GM23338 (cell line): ENCODE data around the gene CDK14. TPM values are rescaled to one million over a fixed set of nuclear protein-coding genes. Genes with fewer than 3 reads are reported as not detected.

Experiments used
- ATAC-seq: fragments of 200-7000 bp; cut with Tn5 transposase; 3 replicates; pipeline ENCODE4 v1.9.1; 2020
- DNase-seq: peaks from one replicate; pipeline ENCODE4 v3.0.0-alpha.2; 2015; ENCODE audit warnings: low spot score
- H2AFZ ChIP-seq: fragments of 200-600 bp; sonication (generic); 2 replicates; pipeline ENCODE4 v1.8.0; 2016; ENCODE audit warnings: antibody characterized with exemption, mild to moderate bottlenecking, moderate library complexity
- H3F3A ChIP-seq: fragments of 200-600 bp; sonication (generic); replicated peaks from 2 replicates; pipeline ENCODE4 v1.8.0; 2017; ENCODE audit warnings: antibody characterized with exemption, mixed run types, low read depth
- H3K27ac ChIP-seq: fragments of 200-600 bp; sonication (generic); 2 replicates; pipeline ENCODE4 v1.6.1; 2016; ENCODE audit warnings: low read depth
- H3K27me3 ChIP-seq: fragments of 200-600 bp; sonication (generic); 2 replicates; pipeline ENCODE4 v1.8.0; 2016; ENCODE audit warnings: mild to moderate bottlenecking, mixed run types, moderate library complexity; ENCODE audit not compliant: insufficient read depth
- H3K36me3 ChIP-seq: fragments of 200-600 bp; sonication (generic); 2 replicates; pipeline ENCODE4 v1.8.0; 2016; ENCODE audit warnings: mild to moderate bottlenecking; ENCODE audit not compliant: insufficient read depth
- H3K4me1 ChIP-seq: fragments of 200-600 bp; sonication (generic); 2 replicates; pipeline ENCODE4 v1.8.0; 2016; ENCODE audit warnings: mild to moderate bottlenecking, moderate library complexity; ENCODE audit not compliant: insufficient read depth
- H3K4me2 ChIP-seq: fragments of 200-600 bp; sonication (generic); 2 replicates; pipeline ENCODE4 v1.7.1; 2017; ENCODE audit warnings: mixed run types
- H3K4me3 ChIP-seq: fragments of 200-600 bp; sonication (generic); 2 replicates; pipeline ENCODE4 v1.6.1; 2016; ENCODE audit warnings: mixed run types
- H3K79me2 ChIP-seq: fragments of 200-600 bp; sonication (generic); replicated peaks from 2 replicates; pipeline ENCODE4 v1.8.0; 2017; ENCODE audit warnings: mild to moderate bottlenecking; ENCODE audit not compliant: insufficient read depth
- H3K9me2 ChIP-seq: fragments of 200-600 bp; sonication (generic); 2 replicates; pipeline ENCODE4 v1.8.0; 2017; ENCODE audit not compliant: insufficient read depth
- H4K20me1 ChIP-seq: fragments of 200-600 bp; sonication (generic); replicated peaks from 2 replicates; pipeline ENCODE4 v1.8.0; 2017; ENCODE audit warnings: mild to moderate bottlenecking; ENCODE audit not compliant: insufficient read depth
- H3K27ac Mint-ChIP-seq: 2 replicates; pipeline ENCODE4 v1.8.0; 2020; ENCODE audit warnings: inconsistent platforms, mild to moderate bottlenecking, moderate library complexity, mixed read lengths
- H3K27me3 Mint-ChIP-seq: 3 replicates; pipeline ENCODE4 v1.8.0; 2022; ENCODE audit warnings: low read depth, mild to moderate bottlenecking, moderate library complexity, mixed read lengths, inconsistent platforms; ENCODE audit not compliant: insufficient read depth, poor library complexity
- H3K36me3 Mint-ChIP-seq: 3 replicates; pipeline ENCODE4 v1.8.0; 2021; ENCODE audit warnings: low read depth, mild to moderate bottlenecking, inconsistent platforms, moderate library complexity, mixed read lengths
- H3K4me1 Mint-ChIP-seq: 3 replicates; pipeline ENCODE4 v1.8.0; 2020; ENCODE audit warnings: mild to moderate bottlenecking, inconsistent platforms, mixed read lengths
- H3K4me3 Mint-ChIP-seq: 3 replicates; pipeline ENCODE4 v1.8.0; 2021; ENCODE audit warnings: moderate library complexity, mild to moderate bottlenecking, inconsistent platforms, mixed read lengths
- H3K9me3 Mint-ChIP-seq: 3 replicates; pipeline ENCODE4 v1.8.0; 2020; ENCODE audit warnings: moderate library complexity, mild to moderate bottlenecking, inconsistent platforms, mixed read lengths
- CREB1 ChIP-seq: fragments of 250-450 bp; sonication (Bioruptor Pico); IDR thresholded peaks from 2 replicates; pipeline ENCODE4 v1.5.0; 2020; ENCODE audit warnings: low read depth, mild to moderate bottlenecking, moderate library complexity
- CTCF ChIP-seq, 2 experiments: fragments of 200-600 bp in 1 of 2; sonication (generic) in 1 of 2; conservative IDR thresholded peaks; 2 replicates each; pipeline versions ENCODE4 v1.5.1 to v1.6.1; 2016 to 2017; ENCODE audit warnings: antibody characterized with exemption in 2 of 2, low read depth in 2 of 2, mild to moderate bottlenecking in 2 of 2, moderate library complexity in 1 of 2
- EZH2 ChIP-seq: fragments of 200-600 bp; sonication (generic); IDR thresholded peaks from one replicate; pipeline ENCODE4 v1.8.0; 2017; ENCODE audit warnings: antibody characterized with exemption, mild to moderate bottlenecking, low read depth; ENCODE audit not compliant: unreplicated experiment
- EZH2phosphoT487 ChIP-seq: fragments of 200-600 bp; sonication (generic); IDR thresholded peaks from one replicate; pipeline ENCODE4 v1.8.1; 2018; ENCODE audit warnings: antibody characterized with exemption; ENCODE audit not compliant: unreplicated experiment
- JUNB ChIP-seq: IDR thresholded peaks from one replicate; pipeline ENCODE4 v1.6.1; 2016; ENCODE audit warnings: antibody characterized with exemption; ENCODE audit not compliant: unreplicated experiment
- NANOG ChIP-seq: IDR thresholded peaks from 2 replicates; pipeline ENCODE4 v1.6.1; 2016; ENCODE audit warnings: antibody characterized with exemption, borderline replicate concordance
- POLR2AphosphoS5 ChIP-seq: IDR thresholded peaks from 2 replicates; pipeline ENCODE4 v1.6.1; 2016; ENCODE audit warnings: antibody characterized with exemption, low read depth
- STAT1 ChIP-seq: IDR thresholded peaks from one replicate; pipeline ENCODE4 v1.6.1; 2016; ENCODE audit warnings: antibody characterized with exemption; ENCODE audit not compliant: unreplicated experiment
- ZNF114 ChIP-seq: fragments of 250-450 bp; sonication (Bioruptor Pico); IDR thresholded peaks from 2 replicates; pipeline ENCODE4 v1.5.0; 2020; ENCODE audit warnings: mild to moderate bottlenecking, moderate library complexity
- ZNF331 ChIP-seq: fragments of 250-450 bp; sonication (Bioruptor Pico); IDR thresholded peaks from 2 replicates; pipeline ENCODE4 v1.5.0; 2020; ENCODE audit warnings: low read depth, mild to moderate bottlenecking, moderate library complexity
- polyA plus RNA-seq: library from polyadenylated mRNA; unstranded; fragments of >200 nt; fragmentation: Nextera tagmentation; extraction: Ambion mirVana; gene quantifications from 2 replicates; pipeline ENCODE4 v1.2.1, GENCODE V29; 2016
- total RNA-seq: library from RNA; depleted of rRNA; stranded (reverse); fragments of >200 nt; shearing (Covaris generic); gene quantifications from 2 replicates; pipeline ENCODE4 v1.2.3, GENCODE V29; 2014
- TF ChIP-seq, protein P1 (sequence below): fragments of 250-450 bp; sonication (Bioruptor Pico); IDR thresholded peaks from 2 replicates; pipeline ENCODE4 v1.5.0; 2020; ENCODE audit warnings: mild to moderate bottlenecking, moderate library complexity
- TF ChIP-seq, protein P2 (sequence below): IDR thresholded peaks from 2 replicates; pipeline ENCODE4 v1.6.1; 2016; ENCODE audit warnings: antibody characterized with exemption

Gene CDK14
- total and polyA plus RNA-seq, 2 experiments from 2014 or later = 11.2 to 24.0 TPM

DNA sequence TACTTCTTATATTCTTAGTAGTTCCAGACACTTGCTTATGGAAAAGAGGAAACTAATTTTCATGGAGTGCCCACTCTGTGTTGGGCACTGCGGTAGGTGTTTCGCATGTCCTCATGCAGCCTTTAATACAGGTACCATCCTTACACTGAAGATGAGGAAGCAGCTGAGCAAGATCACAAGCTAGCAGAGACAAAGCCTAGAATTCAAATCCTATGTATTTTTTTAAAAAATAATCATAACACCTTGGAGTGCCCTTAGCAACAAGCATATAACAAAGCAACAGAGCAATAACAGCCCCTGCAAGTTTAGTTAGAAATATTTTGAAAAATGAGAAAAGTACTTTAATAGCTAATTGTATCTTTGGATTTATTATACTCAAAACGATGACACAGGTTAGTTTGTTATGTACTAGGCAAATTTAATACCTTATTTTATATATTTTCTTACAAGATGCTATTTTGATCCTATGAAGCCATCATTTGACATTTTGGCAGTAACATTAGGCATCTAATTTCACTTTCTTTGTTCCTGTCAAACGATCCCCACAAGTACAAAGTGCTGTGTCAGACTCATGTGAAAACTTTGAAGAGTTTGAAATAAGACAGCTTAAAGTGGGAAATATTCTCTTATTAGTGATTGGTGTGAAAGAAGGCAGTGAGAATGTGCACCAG, 245.8 kb downstream of the CDK14 start (continued):
- TF ChIP-seq, protein P1, sequence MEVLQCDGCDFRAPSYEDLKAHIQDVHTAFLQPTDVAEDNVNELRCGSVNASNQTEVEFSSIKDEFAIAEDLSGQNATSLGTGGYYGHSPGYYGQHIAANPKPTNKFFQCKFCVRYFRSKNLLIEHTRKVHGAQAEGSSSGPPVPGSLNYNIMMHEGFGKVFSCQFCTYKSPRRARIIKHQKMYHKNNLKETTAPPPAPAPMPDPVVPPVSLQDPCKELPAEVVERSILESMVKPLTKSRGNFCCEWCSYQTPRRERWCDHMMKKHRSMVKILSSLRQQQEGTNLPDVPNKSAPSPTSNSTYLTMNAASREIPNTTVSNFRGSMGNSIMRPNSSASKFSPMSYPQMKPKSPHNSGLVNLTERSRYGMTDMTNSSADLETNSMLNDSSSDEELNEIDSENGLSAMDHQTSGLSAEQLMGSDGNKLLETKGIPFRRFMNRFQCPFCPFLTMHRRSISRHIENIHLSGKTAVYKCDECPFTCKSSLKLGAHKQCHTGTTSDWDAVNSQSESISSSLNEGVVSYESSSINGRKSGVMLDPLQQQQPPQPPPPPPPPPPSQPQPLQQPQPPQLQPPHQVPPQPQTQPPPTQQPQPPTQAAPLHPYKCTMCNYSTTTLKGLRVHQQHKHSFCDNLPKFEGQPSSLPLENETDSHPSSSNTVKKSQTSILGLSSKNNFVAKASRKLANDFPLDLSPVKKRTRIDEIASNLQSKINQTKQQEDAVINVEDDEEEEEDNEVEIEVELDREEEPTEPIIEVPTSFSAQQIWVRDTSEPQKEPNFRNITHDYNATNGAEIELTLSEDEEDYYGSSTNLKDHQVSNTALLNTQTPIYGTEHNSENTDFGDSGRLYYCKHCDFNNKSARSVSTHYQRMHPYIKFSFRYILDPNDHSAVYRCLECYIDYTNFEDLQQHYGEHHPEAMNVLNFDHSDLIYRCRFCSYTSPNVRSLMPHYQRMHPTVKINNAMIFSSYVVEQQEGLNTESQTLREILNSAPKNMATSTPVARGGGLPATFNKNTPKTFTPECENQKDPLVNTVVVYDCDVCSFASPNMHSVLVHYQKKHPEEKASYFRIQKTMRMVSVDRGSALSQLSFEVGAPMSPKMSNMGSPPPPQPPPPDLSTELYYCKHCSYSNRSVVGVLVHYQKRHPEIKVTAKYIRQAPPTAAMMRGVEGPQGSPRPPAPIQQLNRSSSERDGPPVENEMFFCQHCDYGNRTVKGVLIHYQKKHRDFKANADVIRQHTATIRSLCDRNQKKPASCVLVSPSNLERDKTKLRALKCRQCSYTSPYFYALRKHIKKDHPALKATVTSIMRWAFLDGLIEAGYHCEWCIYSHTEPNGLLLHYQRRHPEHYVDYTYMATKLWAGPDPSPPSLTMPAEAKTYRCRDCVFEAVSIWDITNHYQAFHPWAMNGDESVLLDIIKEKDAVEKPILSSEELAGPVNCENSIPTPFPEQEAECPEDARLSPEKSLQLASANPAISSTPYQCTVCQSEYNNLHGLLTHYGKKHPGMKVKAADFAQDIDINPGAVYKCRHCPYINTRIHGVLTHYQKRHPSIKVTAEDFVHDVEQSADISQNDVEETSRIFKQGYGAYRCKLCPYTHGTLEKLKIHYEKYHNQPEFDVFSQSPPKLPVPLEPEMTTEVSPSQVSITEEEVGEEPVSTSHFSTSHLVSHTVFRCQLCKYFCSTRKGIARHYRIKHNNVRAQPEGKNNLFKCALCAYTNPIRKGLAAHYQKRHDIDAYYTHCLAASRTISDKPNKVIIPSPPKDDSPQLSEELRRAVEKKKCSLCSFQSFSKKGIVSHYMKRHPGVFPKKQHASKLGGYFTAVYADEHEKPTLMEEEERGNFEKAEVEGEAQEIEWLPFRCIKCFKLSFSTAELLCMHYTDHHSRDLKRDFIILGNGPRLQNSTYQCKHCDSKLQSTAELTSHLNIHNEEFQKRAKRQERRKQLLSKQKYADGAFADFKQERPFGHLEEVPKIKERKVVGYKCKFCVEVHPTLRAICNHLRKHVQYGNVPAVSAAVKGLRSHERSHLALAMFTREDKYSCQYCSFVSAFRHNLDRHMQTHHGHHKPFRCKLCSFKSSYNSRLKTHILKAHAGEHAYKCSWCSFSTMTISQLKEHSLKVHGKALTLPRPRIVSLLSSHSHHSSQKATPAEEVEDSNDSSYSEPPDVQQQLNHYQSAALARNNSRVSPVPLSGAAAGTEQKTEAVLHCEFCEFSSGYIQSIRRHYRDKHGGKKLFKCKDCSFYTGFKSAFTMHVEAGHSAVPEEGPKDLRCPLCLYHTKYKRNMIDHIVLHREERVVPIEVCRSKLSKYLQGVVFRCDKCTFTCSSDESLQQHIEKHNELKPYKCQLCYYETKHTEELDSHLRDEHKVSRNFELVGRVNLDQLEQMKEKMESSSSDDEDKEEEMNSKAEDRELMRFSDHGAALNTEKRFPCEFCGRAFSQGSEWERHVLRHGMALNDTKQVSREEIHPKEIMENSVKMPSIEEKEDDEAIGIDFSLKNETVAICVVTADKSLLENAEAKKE (CRISPR knock-in tag) = no peak
- TF ChIP-seq POLR2AphosphoS5 = no peak
- no peak for TF ChIP-seq EZH2
- no peak for TF ChIP-seq ZNF331
- no peak for TF ChIP-seq ZNF114 (CRISPR knock-in tag)
- TF ChIP-seq JUNB = no peak
- TF ChIP-seq CTCF (conservative IDR thresholded peaks at IDR 0.05; ENCODE audit: low read depth in 2 of 2) = no peak
- no peak for TF ChIP-seq NANOG

DNA sequence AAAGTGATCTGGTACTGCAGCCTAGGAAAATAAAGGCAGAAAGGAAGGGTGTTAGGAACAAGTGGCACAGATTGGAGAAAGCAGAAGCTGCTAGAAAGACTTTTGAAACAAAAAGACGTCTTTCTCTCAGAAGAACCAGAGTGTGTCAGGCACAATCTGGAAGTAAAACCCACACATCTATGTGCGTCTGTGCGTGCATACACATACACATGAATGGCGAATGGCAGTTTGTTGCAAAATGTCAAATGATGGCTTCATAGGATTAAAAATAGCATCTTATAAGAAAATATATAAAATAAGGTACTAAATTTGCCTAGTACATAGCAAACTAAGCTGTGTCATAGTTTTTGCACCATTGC, 246.3 kb downstream of the CDK14 start:
- H2AFZ ChIP-seq = no peak overlapping the region
- H3K36me3 ChIP-seq = no peaks in the 10 kb centered on the region
- H3K27ac Mint-ChIP-seq = peak overlapping the region; percentile 71
- no peaks in the 10 kb centered on the region for H4K20me1 ChIP-seq
- H3K79me2 ChIP-seq = no peaks in the 10 kb centered on the region
- no peaks in the 10 kb centered on the region for H3K27me3 ChIP-seq
- H3K9me2 ChIP-seq = peaks cover 4% of the 10 kb centered on the region; the same call in 1 of the 2 replicates
- peaks cover 19% of the 10 kb centered on the region for H3K36me3 Mint-ChIP-seq
- no peaks in the 10 kb centered on the region for H3F3A ChIP-seq
- H3K4me1 ChIP-seq = no peaks in the 10 kb centered on the region
- H3K4me3 ChIP-seq = no peak overlapping the region
- DNase-seq = no peak
- no peak overlapping the region for H3K4me3 Mint-ChIP-seq
- no peak for ATAC-seq
- H3K27ac ChIP-seq = no peak overlapping the region
- peaks cover 13% of the 10 kb centered on the region; the same call in 2 of the 3 replicates for H3K4me1 Mint-ChIP-seq
- H3K4me2 ChIP-seq = no peak overlapping the region
- peaks cover 14% of the 10 kb centered on the region for H3K9me3 Mint-ChIP-seq
- H3K27me3 Mint-ChIP-seq = peaks cover 2% of the 10 kb centered on the region
- TF ChIP-seq, protein P2, sequence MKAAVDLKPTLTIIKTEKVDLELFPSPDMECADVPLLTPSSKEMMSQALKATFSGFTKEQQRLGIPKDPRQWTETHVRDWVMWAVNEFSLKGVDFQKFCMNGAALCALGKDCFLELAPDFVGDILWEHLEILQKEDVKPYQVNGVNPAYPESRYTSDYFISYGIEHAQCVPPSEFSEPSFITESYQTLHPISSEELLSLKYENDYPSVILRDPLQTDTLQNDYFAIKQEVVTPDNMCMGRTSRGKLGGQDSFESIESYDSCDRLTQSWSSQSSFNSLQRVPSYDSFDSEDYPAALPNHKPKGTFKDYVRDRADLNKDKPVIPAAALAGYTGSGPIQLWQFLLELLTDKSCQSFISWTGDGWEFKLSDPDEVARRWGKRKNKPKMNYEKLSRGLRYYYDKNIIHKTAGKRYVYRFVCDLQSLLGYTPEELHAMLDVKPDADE = no peak
- TF ChIP-seq ZNF114 (CRISPR knock-in tag) (no peak), ZNF331 (no peak), EZH2 (no peak), POLR2AphosphoS5 (no peak), STAT1 (no peak), JUNB (no peak), CREB1 (CRISPR knock-in tag) (no peak), EZH2phosphoT487 (no peak), NANOG (no peak)
